ENCODE results near the gene NTF4.

GRCh38 chr19:49064029-49064629 is 489 bp downstream of the NTF4 start:
- TF ChIP-seq CTCF (IDR thresholded peaks at IDR 0.05) = no peak
- TF ChIP-seq POLR2A (IDR thresholded peaks at IDR 0.05) = no peak

Data from adrenal gland (tissue), 5 donors.